Thyroid gland (tissue), 4 donors: ENCODE measurements around the gene POMGNT2.

ENCODE experiments used
- POLR2A ChIP-seq, 2 donors: fragments of 450-650 bp; IDR thresholded peaks; one replicate each; pipeline ENCODE4 v1.6.1; 2017; ENCODE audit warnings: antibody characterized with exemption in 2 of 2, mild to moderate bottlenecking in 2 of 2, moderate library complexity in 1 of 2
- TF ChIP-seq, protein P1 (sequence below), 6 experiments: fragments of 200-600 bp in 3 of 6; fragments of 450-650 bp in 3 of 6; sonication (generic) in 3 of 6; IDR thresholded peaks; one replicate each; pipeline ENCODE4 v1.5.1; 2016 to 2019; ENCODE audit warnings: antibody characterized with exemption in 6 of 6, mild to moderate bottlenecking in 2 of 6, inconsistent platforms in 1 of 6, moderate library complexity in 1 of 6

DNA sequence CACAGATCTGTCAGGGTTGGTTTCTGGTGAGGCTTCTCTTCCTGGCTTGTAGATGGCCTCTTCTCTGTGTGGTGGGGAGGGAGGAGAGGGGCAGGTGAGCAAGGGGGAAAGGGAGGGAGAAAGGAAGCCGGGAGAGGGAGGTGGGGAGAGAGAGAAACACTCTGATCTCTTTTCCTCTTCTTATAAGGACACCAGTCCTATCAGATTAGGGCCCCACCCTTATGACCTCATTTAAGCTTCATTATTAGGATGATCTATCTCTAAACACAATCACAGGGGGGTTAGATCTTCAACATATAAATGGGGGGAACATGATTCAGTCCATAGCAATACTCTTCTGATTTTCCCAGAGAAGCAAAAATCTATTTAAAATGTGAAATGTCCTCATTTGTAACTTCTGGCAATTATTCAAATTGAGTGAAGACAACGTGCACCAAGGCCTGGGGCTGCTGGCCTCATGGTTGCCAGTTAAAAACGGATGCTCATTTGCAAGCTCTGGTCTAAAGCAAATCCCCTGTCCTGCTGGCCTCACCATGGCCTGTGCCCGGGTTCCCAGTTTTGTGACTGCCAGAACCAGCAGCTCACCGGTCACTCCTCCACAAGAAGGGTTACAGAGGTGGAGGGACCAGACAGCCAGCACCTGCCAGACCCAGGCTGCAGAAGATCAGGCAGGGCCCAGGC, 8.3 kb downstream of the POMGNT2 start:
- TF ChIP-seq, protein P1, sequence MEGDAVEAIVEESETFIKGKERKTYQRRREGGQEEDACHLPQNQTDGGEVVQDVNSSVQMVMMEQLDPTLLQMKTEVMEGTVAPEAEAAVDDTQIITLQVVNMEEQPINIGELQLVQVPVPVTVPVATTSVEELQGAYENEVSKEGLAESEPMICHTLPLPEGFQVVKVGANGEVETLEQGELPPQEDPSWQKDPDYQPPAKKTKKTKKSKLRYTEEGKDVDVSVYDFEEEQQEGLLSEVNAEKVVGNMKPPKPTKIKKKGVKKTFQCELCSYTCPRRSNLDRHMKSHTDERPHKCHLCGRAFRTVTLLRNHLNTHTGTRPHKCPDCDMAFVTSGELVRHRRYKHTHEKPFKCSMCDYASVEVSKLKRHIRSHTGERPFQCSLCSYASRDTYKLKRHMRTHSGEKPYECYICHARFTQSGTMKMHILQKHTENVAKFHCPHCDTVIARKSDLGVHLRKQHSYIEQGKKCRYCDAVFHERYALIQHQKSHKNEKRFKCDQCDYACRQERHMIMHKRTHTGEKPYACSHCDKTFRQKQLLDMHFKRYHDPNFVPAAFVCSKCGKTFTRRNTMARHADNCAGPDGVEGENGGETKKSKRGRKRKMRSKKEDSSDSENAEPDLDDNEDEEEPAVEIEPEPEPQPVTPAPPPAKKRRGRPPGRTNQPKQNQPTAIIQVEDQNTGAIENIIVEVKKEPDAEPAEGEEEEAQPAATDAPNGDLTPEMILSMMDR (IDR thresholded peaks at IDR 0.05): no peak
- TF ChIP-seq POLR2A (IDR thresholded peaks at IDR 0.05): no peak
